HuH-7 (cell line): ENCODE results near the gene PI16.

ENCODE experiments used
- DNase-seq: peaks from one replicate; pipeline ENCODE4 v3.0.0; 2011; ENCODE audit warnings: low spot score

The PI16 gene

GRCh38 chr6:36999751-37000125 is 45.2 kb downstream of the PI16 start:
- DNase-seq: no peak

GRCh38 chr6:37004044-37004980 is 49.8 kb downstream of the PI16 start:
- no peak for DNase-seq

GRCh38 chr6:37005061-37005810 is 50.7 kb downstream of the PI16 start, which contains the start of gene FGD2:
Gene FGD2 (plus strand): TSS chr6:37005655. CDS start chr6:37005818, 163 bp downstream.
- no peak for DNase-seq

GRCh38 chr6:37005827-37006567 is 51.5 kb downstream of the PI16 start:
- DNase-seq: no peak

GRCh38 chr6:37006793-37007339 is 52.3 kb downstream of the PI16 start:
- DNase-seq: no peak

GRCh38 chr6:37007340-37008043 is 53.0 kb downstream of the PI16 start:
- no peak for DNase-seq

- no peak for DNase-seq
Measured at GRCh38 chr6:37008484-37009465, 54.2 kb downstream of the PI16 start.

- no peak for DNase-seq
Measured at GRCh38 chr6:37010402-37010892, 55.9 kb downstream of the PI16 start.

GRCh38 chr6:37011656-37012378 is 57.3 kb downstream of the PI16 start:
- DNase-seq: no peak

GRCh38 chr6:37013516-37014491 is 59.3 kb downstream of the PI16 start:
- no peak for DNase-seq
